BLaER1 treated with 17β-estradiol and CSF1 and Interleukin-3, amounts not matched to agents 10 nM and 100 nM (cell line): ENCODE measurements around the gene MDFI.

Source experiments
- H3K27ac ChIP-seq, 11 experiments: shearing (Covaris generic); formaldehyde crosslinking; 2 replicates each; pipeline ENCODE4 v1.8.1; 2022
- H3K27me3 ChIP-seq, 11 experiments: shearing (Covaris generic); formaldehyde crosslinking; 2 replicates each; pipeline ENCODE4 v1.8.1; 2022
- H3K36me3 ChIP-seq, 11 experiments: shearing (Covaris generic); formaldehyde crosslinking; 2 replicates each; pipeline ENCODE4 v1.8.1; 2022
- H3K4me1 ChIP-seq, 10 experiments: shearing (Covaris generic); formaldehyde crosslinking; 2 replicates each; pipeline ENCODE4 v1.8.1; 2022
- H3K4me2 ChIP-seq, 11 experiments: shearing (Covaris generic); formaldehyde crosslinking; 2 replicates each; pipeline ENCODE4 v1.8.1; 2022
- H3K4me3 ChIP-seq, 10 experiments: shearing (Covaris generic); formaldehyde crosslinking; 2 replicates each; pipeline ENCODE4 v1.8.1; 2022
- H3K9ac ChIP-seq, 11 experiments: shearing (Covaris generic); formaldehyde crosslinking; 2 replicates each; pipeline ENCODE4 v1.8.1; 2022
- H3K9me3 ChIP-seq, 11 experiments: shearing (Covaris generic); formaldehyde crosslinking; replicated peaks in 1 of 11; 2 replicates each; pipeline ENCODE4 v1.8.1; 2022
- H4K20me1 ChIP-seq, 11 experiments: shearing (Covaris generic); formaldehyde crosslinking; 2 replicates each; pipeline ENCODE4 v1.8.1; 2022
- Cebpa-rat ChIP-seq, 11 experiments: shearing (Covaris generic); IDR thresholded peaks; 2 replicates each; pipeline ENCODE4 v1.8.1; 2022

MDFI gene

DNA sequence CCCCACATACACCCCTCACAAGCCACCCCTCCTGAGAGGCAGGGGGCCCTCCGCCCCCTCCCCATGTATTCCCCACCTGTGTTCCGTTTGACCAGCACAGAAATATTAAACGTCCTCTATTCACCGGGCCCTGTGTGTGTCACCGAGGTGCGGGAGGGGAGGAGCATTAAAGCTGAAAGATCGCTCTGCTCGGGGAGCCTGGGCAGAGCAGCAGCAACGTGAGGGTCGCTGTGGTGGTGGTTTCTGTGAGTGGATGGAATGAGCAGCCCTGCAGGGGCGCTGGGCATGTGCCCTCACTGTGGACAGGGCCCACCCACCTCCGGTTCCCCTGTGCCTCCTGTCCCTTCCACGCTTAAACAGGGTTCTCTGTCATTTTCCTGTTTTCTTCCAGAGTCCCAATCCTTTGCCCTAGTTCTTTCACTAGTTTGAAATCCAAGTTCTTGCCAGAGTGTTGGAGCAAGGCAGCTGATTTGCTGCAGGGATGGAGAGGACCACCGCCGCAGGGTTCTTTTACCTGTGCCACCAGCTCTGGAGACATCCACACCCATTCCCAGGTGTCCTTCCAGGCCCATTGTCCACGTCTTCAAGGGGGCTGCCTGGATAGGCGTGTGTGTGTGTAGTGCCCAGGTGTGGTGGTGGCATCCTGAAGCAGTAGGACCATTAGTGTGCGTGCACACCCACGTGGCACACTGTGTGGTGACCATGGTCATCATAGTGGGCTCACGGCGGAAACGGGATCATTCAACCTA lies 37.6 kb upstream of the MDFI start:
- peak overlapping the region in 9 of 11 experiments; percentile 67 to 96 (median 83); a peak in 16 of 22 replicates for H3K4me2 ChIP-seq

DNA sequence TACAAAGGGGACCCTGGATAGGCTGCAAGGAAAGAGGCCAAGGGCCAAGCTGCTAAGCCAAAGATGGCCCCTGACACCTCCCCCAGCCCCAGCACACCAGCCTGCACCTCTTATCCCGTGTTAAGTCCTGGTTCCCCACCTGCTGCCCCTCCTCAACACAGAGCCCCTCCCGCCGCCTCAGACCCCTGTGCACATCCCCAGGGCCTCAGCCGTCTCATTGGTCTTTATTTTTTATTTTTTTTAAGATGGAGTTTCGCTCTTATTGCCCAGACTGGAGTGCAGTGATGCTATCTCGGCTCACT lies 37.1 kb upstream of the MDFI start:
- no peaks in the 10 kb centered on the region for H3K9me3 ChIP-seq
- H3K4me1 ChIP-seq = peaks cover 23 to 60% (median 52%) of the 10 kb centered on the region in 10 experiments
- H4K20me1 ChIP-seq = peaks cover 0 to 47% (median 0%) of the 10 kb centered on the region in 11 experiments; a peak in 3 of 22 replicates
- no peak overlapping the region for H3K9ac ChIP-seq
- no peak overlapping the region for H3K4me3 ChIP-seq
- peak overlapping the region in 7 of 11 experiments; percentile 65 to 96 (median 86); a peak in 9 of 22 replicates for H3K4me2 ChIP-seq
- H3K27ac ChIP-seq = no peak overlapping the region
- H3K36me3 ChIP-seq = peaks cover 1 to 25% (median 9%) of the 10 kb centered on the region in 11 experiments; a peak in 14 of 22 replicates
- TF ChIP-seq Cebpa-rat (IDR thresholded peaks at IDR 0.05) = no peak
- no peaks in the 10 kb centered on the region for H3K27me3 ChIP-seq

More for the DNA sequence above, 37.6 kb upstream of the MDFI start:
- Histone ChIP-seq H3K9ac (peak overlapping the region in 6 of 11 experiments; percentile 1 to 72 (median 55); a peak in 7 of 22 replicates), H3K4me3 (no peak overlapping the region), H3K9me3 (no peaks in the 10 kb centered on the region), H4K20me1 (peaks cover 0 to 49% (median 0%) of the 10 kb centered on the region in 11 experiments; a peak in 3 of 22 replicates), H3K27ac (peak overlapping the region in 4 of 11 experiments; percentile 42 to 57 (median 51); a peak in 5 of 22 replicates), H3K4me1 (peaks cover 23 to 60% (median 52%) of the 10 kb centered on the region in 10 experiments), H3K27me3 (no peaks in the 10 kb centered on the region), H3K36me3 (peaks cover 3 to 30% (median 13%) of the 10 kb centered on the region in 11 experiments; a peak in 14 of 22 replicates)
- no peak for TF ChIP-seq Cebpa-rat (IDR thresholded peaks at IDR 0.05)

DNA sequence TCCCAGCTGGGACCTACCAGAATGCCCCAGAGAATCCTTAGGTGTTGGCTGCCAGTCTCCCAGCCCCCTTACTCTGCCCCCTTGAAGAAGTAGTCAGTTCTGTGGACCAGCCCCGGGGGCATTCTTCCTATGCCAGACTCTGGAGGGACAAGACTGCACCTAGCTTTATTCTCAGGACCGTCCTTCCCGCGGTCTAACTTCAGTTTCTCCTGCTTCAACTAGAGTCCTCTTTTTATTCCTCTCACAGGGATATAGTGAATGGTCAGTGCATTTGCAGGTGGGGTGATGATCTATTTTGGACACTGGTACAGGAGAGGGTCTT lies 35.9 kb upstream of the MDFI start:
- Histone ChIP-seq H3K4me2 (peak overlapping the region; percentile 58 to 96 (median 73)), H3K27ac (no peak overlapping the region; a peak in 2 of 22 replicates), H3K9me3 (no peaks in the 10 kb centered on the region), H3K4me3 (no peak overlapping the region), H4K20me1 (peaks cover 0 to 40% (median 0%) of the 10 kb centered on the region in 11 experiments; a peak in 3 of 22 replicates), H3K27me3 (no peaks in the 10 kb centered on the region), H3K9ac (peak overlapping the region in 5 of 11 experiments; percentile 16 to 56 (median 30); a peak in 7 of 22 replicates), H3K36me3 (peaks cover 0 to 13% (median 0%) of the 10 kb centered on the region in 11 experiments; a peak in 3 of 22 replicates), H3K4me1 (peaks cover 23 to 60% (median 52%) of the 10 kb centered on the region in 10 experiments)
- no peak for TF ChIP-seq Cebpa-rat (IDR thresholded peaks at IDR 0.05)

DNA sequence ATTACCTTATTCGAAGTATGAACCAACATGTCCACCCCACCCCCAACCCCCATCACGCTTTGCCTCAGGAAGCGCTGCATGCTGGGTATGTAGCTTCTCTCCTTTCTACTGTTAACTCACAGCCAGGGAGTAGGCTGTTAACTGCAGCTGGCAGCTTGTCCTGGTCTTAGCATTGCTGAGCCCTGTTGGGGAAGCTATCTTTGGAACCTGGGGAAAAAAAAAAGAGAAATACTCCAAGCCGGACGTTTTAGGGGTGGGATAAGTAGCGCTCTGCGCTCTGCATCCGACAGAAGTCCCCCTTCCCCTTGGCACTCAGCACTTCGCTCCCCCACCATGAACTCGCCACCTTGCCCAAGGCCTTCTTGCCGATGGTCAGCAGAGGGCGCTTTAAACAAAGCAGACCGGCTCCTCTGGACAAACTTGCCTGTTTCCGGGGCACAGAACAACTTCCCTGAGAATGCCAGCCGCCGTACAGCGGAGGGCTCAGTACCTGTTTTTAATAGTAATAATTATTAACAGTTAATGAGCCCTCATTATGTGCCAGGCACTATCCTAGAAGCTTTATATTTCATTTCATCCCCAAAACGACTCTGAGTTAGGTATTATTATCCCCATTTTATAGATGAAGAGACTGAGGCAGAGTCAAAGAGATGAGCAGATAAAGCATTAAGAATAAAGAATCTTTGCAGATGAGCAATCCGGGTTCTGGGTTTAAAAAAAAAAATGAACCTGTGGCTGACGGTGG lies 35.2 kb upstream of the MDFI start:
- peaks cover 0 to 10% (median 0%) of the 10 kb centered on the region in 11 experiments; a peak in 3 of 22 replicates for H3K36me3 ChIP-seq
- H3K27ac ChIP-seq = peak overlapping the region in 2 of 11 experiments; percentile 15 to 35; a peak in 1 of 22 replicates
- peaks cover 0 to 40% (median 0%) of the 10 kb centered on the region in 11 experiments; a peak in 3 of 22 replicates for H4K20me1 ChIP-seq
- H3K9ac ChIP-seq = peak overlapping the region in 6 of 11 experiments; percentile 7 to 60 (median 50); a peak in 9 of 22 replicates
- H3K4me3 ChIP-seq = peak overlapping the region in 1 of 10 experiments; percentile 20; a peak in 1 of 20 replicates
- no peaks in the 10 kb centered on the region for H3K27me3 ChIP-seq
- H3K4me2 ChIP-seq = peak overlapping the region; percentile 58 to 96 (median 73)
- TF ChIP-seq Cebpa-rat (IDR thresholded peaks at IDR 0.05) = no peak
- peaks cover 23 to 60% (median 52%) of the 10 kb centered on the region in 10 experiments for H3K4me1 ChIP-seq
- no peaks in the 10 kb centered on the region for H3K9me3 ChIP-seq

DNA sequence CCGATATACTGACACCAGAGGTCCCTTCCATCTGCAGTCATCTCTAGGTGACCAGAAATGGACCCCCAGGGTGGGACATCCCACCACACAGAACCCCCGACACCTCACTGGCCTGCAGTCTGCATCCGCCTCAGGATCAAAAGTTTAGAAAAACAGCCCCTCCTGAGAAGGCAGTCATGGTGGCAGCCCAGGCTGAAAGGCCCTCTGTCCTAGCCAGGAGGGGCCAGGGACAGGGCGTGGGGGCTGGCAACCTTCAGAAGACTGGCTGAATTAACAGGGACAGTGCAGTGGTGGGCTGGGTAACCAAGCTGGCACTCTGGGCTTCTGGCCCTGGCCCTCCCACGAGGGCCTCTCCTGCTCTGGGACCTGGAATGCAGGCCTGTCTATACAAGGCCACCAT lies 34.3 kb upstream of the MDFI start:
- no peak overlapping the region for H3K4me2 ChIP-seq
- H4K20me1 ChIP-seq = peaks cover 0 to 33% (median 0%) of the 10 kb centered on the region in 11 experiments; a peak in 3 of 22 replicates
- H3K27me3 ChIP-seq = no peaks in the 10 kb centered on the region
- no peak overlapping the region for H3K9ac ChIP-seq
- no peak overlapping the region for H3K4me3 ChIP-seq
- H3K4me1 ChIP-seq = peaks cover 21 to 52% (median 43%) of the 10 kb centered on the region in 10 experiments
- H3K9me3 ChIP-seq = no peaks in the 10 kb centered on the region
- TF ChIP-seq Cebpa-rat (IDR thresholded peaks at IDR 0.05) = no peak
- peaks cover 0 to 2% (median 0%) of the 10 kb centered on the region in 11 experiments; a peak in 2 of 22 replicates for H3K36me3 ChIP-seq
- H3K27ac ChIP-seq = no peak overlapping the region

DNA sequence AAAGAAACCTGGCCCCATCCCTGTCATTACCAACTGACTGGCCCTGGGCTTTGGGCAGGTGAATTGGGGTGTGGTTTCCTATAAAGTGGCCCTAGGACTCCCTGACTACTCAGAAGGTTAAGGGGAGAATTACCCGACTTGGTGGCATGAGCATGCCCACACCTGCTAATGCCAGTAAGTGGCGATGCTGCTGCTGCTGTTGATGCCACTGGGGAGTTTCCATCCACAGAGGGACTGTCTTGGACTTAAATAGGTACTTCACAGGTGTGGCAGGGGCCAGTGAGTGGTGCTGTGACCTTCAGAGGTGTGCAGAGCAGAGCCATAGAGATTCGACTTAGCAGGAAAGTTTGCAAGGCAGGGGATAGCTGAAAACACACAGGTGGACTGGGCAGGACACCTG lies 32.6 kb upstream of the MDFI start:
- no peaks in the 10 kb centered on the region for H3K36me3 ChIP-seq
- H4K20me1 ChIP-seq = peaks cover 0 to 18% (median 0%) of the 10 kb centered on the region in 11 experiments; a peak in 3 of 22 replicates
- H3K4me1 ChIP-seq = peaks cover 14 to 35% (median 27%) of the 10 kb centered on the region in 10 experiments
- TF ChIP-seq Cebpa-rat (IDR thresholded peaks at IDR 0.05) = no peak
- H3K4me3 ChIP-seq = no peak overlapping the region
- peak overlapping the region in 1 of 11 experiments; percentile 25; a peak in 2 of 22 replicates for H3K4me2 ChIP-seq
- no peaks in the 10 kb centered on the region for H3K27me3 ChIP-seq
- no peak overlapping the region for H3K9ac ChIP-seq
- no peaks in the 10 kb centered on the region for H3K9me3 ChIP-seq
- H3K27ac ChIP-seq = no peak overlapping the region

DNA sequence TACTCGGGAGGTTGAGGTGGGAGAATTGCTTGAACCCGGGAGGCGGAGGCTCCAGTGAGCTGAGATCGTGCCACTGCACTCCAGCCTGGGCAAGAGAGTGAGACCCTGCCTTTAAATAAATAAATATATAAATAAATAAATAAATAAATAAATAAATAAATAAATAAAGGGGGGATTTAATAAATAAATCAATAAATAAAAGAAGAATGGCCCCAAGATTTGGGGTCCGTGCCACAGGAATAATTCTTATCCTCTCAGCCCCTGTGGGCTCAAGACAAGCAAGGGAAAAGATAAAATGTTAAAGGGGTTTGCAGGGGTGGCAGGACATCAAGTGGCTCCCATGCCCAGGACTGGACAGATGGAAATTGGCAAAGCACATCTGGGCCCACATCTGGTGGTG lies 31.2 kb upstream of the MDFI start:
- Histone ChIP-seq H3K4me1 (peaks cover 10 to 22% (median 14%) of the 10 kb centered on the region in 10 experiments), H3K9me3 (0 out of 22 replicates have a peak, but pooled peaks cover 0 to 3% (median 0%) of the 10 kb centered on the region in 11 experiments), H3K4me2 (no peak overlapping the region), H3K27me3 (no peaks in the 10 kb centered on the region), H3K4me3 (no peak overlapping the region), H3K27ac (no peak overlapping the region), H4K20me1 (peaks cover 0 to 9% (median 0%) of the 10 kb centered on the region in 11 experiments; a peak in 1 of 22 replicates), H3K9ac (no peak overlapping the region), H3K36me3 (no peaks in the 10 kb centered on the region)
- no peak for TF ChIP-seq Cebpa-rat (IDR thresholded peaks at IDR 0.05)

DNA sequence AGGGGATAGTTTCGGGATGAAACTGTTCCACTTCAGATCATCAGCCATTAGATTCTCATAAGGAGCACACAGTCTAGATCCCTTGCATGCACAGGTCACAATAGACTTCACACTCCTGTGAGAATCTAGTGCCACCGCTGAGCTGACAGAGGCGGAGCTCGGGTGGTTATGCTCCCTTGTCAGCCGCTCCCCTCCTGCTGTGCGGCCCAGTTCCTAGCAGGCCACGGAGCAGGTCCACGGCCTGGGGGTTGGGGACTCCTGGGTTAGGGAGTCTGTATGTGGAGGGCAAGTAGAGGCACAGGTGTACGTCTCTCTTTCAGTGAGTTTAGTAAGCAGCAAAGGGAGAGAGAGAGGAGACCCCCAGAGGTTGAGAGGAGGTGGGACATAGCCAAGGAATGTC lies 30.5 kb upstream of the MDFI start:
- peaks cover 0 to 2% (median 0%) of the 10 kb centered on the region in 11 experiments; a peak in 1 of 22 replicates for H4K20me1 ChIP-seq
- no peaks in the 10 kb centered on the region for H3K36me3 ChIP-seq
- H3K27ac ChIP-seq = no peak overlapping the region
- H3K4me1 ChIP-seq = peaks cover 3 to 14% (median 7%) of the 10 kb centered on the region in 10 experiments; a peak in 19 of 20 replicates
- H3K4me2 ChIP-seq = no peak overlapping the region
- H3K4me3 ChIP-seq = no peak overlapping the region
- H3K27me3 ChIP-seq = no peaks in the 10 kb centered on the region
- no peak overlapping the region for H3K9ac ChIP-seq
- H3K9me3 ChIP-seq = peaks cover 3 to 10% (median 6%) of the 10 kb centered on the region in 11 experiments; a peak in 15 of 22 replicates
- no peak for TF ChIP-seq Cebpa-rat (IDR thresholded peaks at IDR 0.05)
